Mononuclear cell (primary cell): ENCODE measurements around the gene PTPRM. TPM values are rescaled to one million over a fixed set of nuclear protein-coding genes. Genes with fewer than 3 reads are reported as not detected.

Experiments used
- H3K27me3 ChIP-seq: 2 replicates; pipeline ENCODE4 v1.6.0; 2011; ENCODE audit warnings: low read length, control low read depth; ENCODE audit not compliant: insufficient read depth
- H3K4me1 ChIP-seq: 2 replicates; pipeline ENCODE4 v1.5.1; 2011; ENCODE audit warnings: mild to moderate bottlenecking, low read length, control low read depth; ENCODE audit not compliant: insufficient read depth
- H3K4me3 ChIP-seq: 2 replicates; pipeline ENCODE4 v1.5.1; 2011; ENCODE audit warnings: mild to moderate bottlenecking, low read length, moderate library complexity
- H3K9me3 ChIP-seq: 2 replicates; pipeline ENCODE4 v1.5.1; 2011; ENCODE audit warnings: low read depth, mild to moderate bottlenecking, control low read depth, low read length
- total RNA-seq: library from RNA; depleted of rRNA; stranded (reverse); fragments of >200 nt; gene quantifications from one replicate; pipeline ENCODE4 v1.2.3, GENCODE V29; 2012

The PTPRM gene
- total RNA-seq, 1 donor: 8.0 TPM

- Histone ChIP-seq H3K4me1 (no peaks in the 10 kb centered on the region), H3K27me3 (no peaks in the 10 kb centered on the region), H3K9me3 (no peaks in the 10 kb centered on the region), H3K4me3 (no peak overlapping the region)
These were observed 740.8 kb downstream of the PTPRM start for GRCh38 chr18:8307960-8308359.

DNA sequence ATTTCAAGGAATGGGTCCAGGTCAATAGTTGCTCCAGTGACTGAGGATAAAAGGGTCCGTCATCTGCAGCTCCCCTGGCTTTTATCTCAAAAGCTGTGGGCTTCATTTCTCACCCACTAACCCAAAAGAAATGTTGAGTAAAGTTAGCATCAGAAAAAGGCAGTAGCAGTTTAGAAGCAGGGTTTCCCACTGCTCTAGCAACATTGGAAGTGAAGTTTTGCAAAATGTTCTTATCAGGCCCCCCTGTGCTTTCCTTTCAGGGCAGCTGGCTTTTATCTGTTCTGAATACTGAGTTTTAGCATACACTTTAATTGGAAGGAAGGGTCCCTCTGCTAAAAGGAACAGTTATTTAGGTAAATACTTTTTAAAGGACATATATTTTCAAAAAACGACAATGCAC, 745.9 kb downstream of the PTPRM start:
- no peaks in the 10 kb centered on the region for H3K4me1 ChIP-seq
- no peaks in the 10 kb centered on the region for H3K9me3 ChIP-seq
- no peak overlapping the region for H3K4me3 ChIP-seq
- no peaks in the 10 kb centered on the region for H3K27me3 ChIP-seq

GRCh38 chr18:8314124-8314523, 747.0 kb downstream of the PTPRM start:
- Histone ChIP-seq H3K4me1 (no peaks in the 10 kb centered on the region), H3K4me3 (no peak overlapping the region), H3K27me3 (no peaks in the 10 kb centered on the region), H3K9me3 (no peaks in the 10 kb centered on the region)

- Histone ChIP-seq H3K4me3 (no peak overlapping the region), H3K4me1 (no peaks in the 10 kb centered on the region), H3K27me3 (no peaks in the 10 kb centered on the region), H3K9me3 (no peaks in the 10 kb centered on the region)
These were observed 752.8 kb downstream of the PTPRM start for GRCh38 chr18:8319798-8320489.

DNA sequence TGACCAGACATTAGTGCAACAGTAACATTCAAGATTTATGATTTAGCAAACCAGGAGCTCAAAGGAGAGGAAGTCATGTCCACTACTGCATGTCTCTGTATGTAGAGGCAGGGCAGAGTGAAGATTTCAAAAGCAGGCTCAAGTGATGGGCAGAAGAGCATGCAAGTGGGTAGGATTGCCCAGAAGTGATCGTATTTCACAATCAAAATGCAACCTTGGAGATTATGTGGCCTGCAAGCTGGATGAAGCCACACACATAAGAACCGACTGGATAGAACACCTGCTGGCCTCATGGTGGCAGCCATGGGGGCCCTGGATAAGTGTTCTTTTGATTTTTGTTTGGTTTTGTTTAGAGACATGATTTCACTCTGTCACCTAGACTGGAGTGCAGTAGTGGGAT, 755.4 kb downstream of the PTPRM start:
- Histone ChIP-seq H3K9me3 (no peaks in the 10 kb centered on the region), H3K4me1 (no peaks in the 10 kb centered on the region), H3K4me3 (no peak overlapping the region), H3K27me3 (no peaks in the 10 kb centered on the region)

DNA sequence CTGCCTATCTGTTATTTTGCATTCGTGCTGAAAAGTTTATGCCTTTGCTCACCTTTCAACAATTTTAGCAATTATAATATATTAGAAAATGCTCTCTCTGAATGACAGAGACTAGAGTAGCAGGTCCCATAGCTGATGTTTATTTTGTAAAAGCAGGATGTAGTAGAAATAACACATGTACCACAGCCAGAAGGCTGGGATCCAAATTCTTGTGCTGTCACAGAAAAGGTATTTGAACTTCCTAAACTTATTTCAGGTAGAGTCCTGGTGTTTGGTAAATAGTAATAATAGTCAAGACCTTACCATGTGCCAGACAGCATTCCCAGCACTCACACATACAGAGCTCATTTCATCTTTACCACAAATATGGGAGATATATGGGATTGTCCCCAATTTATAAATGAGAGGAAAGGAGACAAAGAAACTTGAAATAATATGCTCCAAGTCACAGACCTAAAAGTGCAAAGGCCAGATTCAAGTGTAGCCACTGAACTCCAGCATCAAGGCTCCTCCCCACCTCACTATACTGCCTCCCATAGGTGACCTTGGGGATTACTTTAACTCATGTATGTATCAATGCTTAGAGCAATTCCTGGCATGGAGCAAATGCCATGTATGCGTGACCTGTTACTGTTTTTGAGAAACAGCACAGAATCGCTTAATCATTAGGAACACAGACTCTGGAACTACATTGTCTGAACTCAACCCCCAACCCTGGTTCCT, 757.4 kb downstream of the PTPRM start:
- Histone ChIP-seq H3K27me3 (no peaks in the 10 kb centered on the region), H3K4me1 (no peaks in the 10 kb centered on the region), H3K4me3 (no peak overlapping the region), H3K9me3 (no peaks in the 10 kb centered on the region)

DNA sequence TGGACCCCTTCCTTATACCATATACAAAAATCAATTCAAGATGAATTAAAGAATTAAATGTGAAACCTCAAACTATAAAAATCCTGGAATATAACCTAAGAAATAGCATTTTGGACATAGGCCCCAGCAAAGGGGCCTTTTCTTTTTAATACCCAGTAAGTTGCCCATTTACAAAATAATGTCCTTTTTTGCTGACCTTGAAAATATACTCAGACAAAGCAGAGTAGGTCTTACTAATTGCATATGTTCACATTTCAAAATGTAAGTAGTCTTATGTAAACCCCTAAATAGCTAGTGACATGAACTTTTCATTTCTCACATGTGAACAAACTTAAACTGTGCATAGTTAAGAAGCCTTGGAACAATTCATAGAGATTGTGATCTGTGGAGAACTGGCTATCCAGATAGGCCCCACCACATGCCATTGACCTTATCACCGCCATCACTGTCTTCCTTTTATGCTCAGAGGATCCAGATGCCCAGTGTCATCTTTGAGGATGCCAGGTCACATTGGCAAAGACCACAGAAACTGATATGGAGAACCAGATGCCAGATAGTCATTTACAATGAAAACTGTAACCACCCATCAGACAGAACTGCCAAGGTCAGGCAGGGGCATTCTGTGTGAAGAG, 759.8 kb downstream of the PTPRM start:
- Histone ChIP-seq H3K9me3 (no peaks in the 10 kb centered on the region), H3K4me3 (no peak overlapping the region), H3K4me1 (no peaks in the 10 kb centered on the region), H3K27me3 (no peaks in the 10 kb centered on the region)

GRCh38 chr18:8328126-8328525, 761.0 kb downstream of the PTPRM start:
- no peaks in the 10 kb centered on the region for H3K9me3 ChIP-seq
- H3K4me1 ChIP-seq: no peaks in the 10 kb centered on the region
- no peak overlapping the region for H3K4me3 ChIP-seq
- no peaks in the 10 kb centered on the region for H3K27me3 ChIP-seq

- no peak overlapping the region for H3K4me3 ChIP-seq
- no peaks in the 10 kb centered on the region for H3K4me1 ChIP-seq
- no peaks in the 10 kb centered on the region for H3K9me3 ChIP-seq
- H3K27me3 ChIP-seq: no peaks in the 10 kb centered on the region
These were observed 762.2 kb downstream of the PTPRM start for GRCh38 chr18:8329186-8329771.

- Histone ChIP-seq H3K27me3 (no peaks in the 10 kb centered on the region), H3K4me1 (no peaks in the 10 kb centered on the region), H3K4me3 (no peak overlapping the region), H3K9me3 (no peaks in the 10 kb centered on the region)
These were observed 763.5 kb downstream of the PTPRM start for GRCh38 chr18:8330575-8330974.

- Histone ChIP-seq H3K4me3 (no peak overlapping the region), H3K9me3 (no peaks in the 10 kb centered on the region), H3K4me1 (no peaks in the 10 kb centered on the region), H3K27me3 (no peaks in the 10 kb centered on the region)
These were observed 765.2 kb downstream of the PTPRM start for GRCh38 chr18:8332286-8332685.

DNA sequence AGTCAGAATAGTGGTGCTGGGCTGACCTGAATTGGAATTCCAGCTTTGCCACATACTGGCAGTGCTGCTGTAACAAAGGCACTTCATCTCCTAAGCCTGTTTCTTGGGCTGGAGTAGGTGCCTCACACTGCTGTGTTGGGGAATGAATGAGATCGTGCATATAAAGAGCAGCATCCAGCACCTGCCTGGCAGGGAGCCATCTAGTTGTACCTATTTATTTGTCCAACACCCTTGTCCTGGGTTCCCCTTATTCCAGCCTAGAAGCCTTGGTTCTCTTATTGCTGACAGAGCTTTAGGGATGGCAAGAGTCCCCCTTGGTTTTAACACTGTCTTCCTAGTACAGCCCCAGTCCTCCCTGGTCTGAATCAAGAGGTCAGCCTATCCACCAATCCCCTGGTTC, 766.8 kb downstream of the PTPRM start:
- Histone ChIP-seq H3K27me3 (no peaks in the 10 kb centered on the region), H3K4me1 (no peaks in the 10 kb centered on the region), H3K9me3 (no peaks in the 10 kb centered on the region), H3K4me3 (no peak overlapping the region)

GRCh38 chr18:8337211-8337610, 770.1 kb downstream of the PTPRM start:
- Histone ChIP-seq H3K4me3 (no peak overlapping the region), H3K9me3 (no peaks in the 10 kb centered on the region), H3K4me1 (no peaks in the 10 kb centered on the region), H3K27me3 (no peaks in the 10 kb centered on the region)

- Histone ChIP-seq H3K27me3 (no peaks in the 10 kb centered on the region), H3K4me1 (no peaks in the 10 kb centered on the region), H3K9me3 (no peaks in the 10 kb centered on the region), H3K4me3 (no peak overlapping the region)
These were observed 772.1 kb downstream of the PTPRM start for GRCh38 chr18:8339210-8339609.

GRCh38 chr18:8339952-8340351, 772.8 kb downstream of the PTPRM start:
- Histone ChIP-seq H3K9me3 (no peaks in the 10 kb centered on the region), H3K4me3 (no peak overlapping the region), H3K27me3 (no peaks in the 10 kb centered on the region), H3K4me1 (no peaks in the 10 kb centered on the region)
